K562 (cell line): ENCODE results near the gene GULP1. TPM values are rescaled to one million over a fixed set of nuclear protein-coding genes. Genes with fewer than 3 reads are reported as not detected.

Experiments
- ATAC-seq: fragments of 200-7000 bp; cut with Tn5 transposase; 3 replicates; pipeline ENCODE4 v1.9.1; 2020; ENCODE audit warnings: moderate library complexity
- BruUV-seq: library from RNA; stranded (reverse); fragments of 400-500 nt; replicated peaks from 2 replicates; lab custom pipeline; 2021; lab: Mats Ljungman, UMichigan
- CTCF ChIA-PET: fragments of 300-600 bp; formaldehyde crosslinking; extraction: SDS; loops from one replicate; lab custom pipeline; 2021; ENCODE audit warnings: low intra/inter-chr PET ratio; lab: Yijun Ruan, JAX
- POLR2A ChIA-PET: fragments of 300-600, 350-650 bp; sonication (Branson Sonifier 250); formaldehyde crosslinking; extraction: SDS; loops from one replicate; lab custom pipeline; 2021; ENCODE audit warnings: antibody characterized with exemption, inconsistent platforms; lab: Yijun Ruan, JAX
- DNase-seq, 4 experiments: peaks; one replicate each; pipeline versions ENCODE4 v3.0.0 to v3.0.0-alpha.2; 2011 to 2018; ENCODE audit warnings: low spot score in 3 of 4, mixed read lengths in 3 of 4; ENCODE audit errors: extremely low read depth in 1 of 4
- FAIRE-seq: peaks from 2 replicates; lab custom pipeline; 2011; peaks lifted over from hg19 to GRCh38; lab: Jason Lieb, UNC
- H2AFZ ChIP-seq: 2 replicates; pipeline ENCODE4 v1.6.0; 2011; ENCODE audit warnings: low read depth, low read length, control low read depth, inconsistent platforms
- H3K27ac ChIP-seq: fragments of 200-600 bp; 3 replicates; pipeline ENCODE4 v1.8.0; 2011; ENCODE audit warnings: low read depth, mild to moderate bottlenecking, control low read depth, inconsistent platforms, low read length, moderate library complexity, mixed read lengths; ENCODE audit errors: extremely low read depth
- H3K27me3 ChIP-seq, 2 experiments: fragments of 300-600 bp in 1 of 2; 2 replicates in 1 of 2; 3 replicates in 1 of 2; pipeline versions ENCODE4 v1.6.0 to v1.8.0; 2011; ENCODE audit warnings: inconsistent platforms in 2 of 2, low read length in 2 of 2, mild to moderate bottlenecking in 1 of 2, mixed read lengths in 1 of 2, moderate library complexity in 1 of 2; ENCODE audit not compliant: control insufficient read depth in 2 of 2, insufficient read depth in 2 of 2
- H3K36me3 ChIP-seq: fragments of 300-600 bp; 3 replicates; pipeline ENCODE4 v1.8.0; 2011; ENCODE audit warnings: mild to moderate bottlenecking, low read length, inconsistent platforms; ENCODE audit not compliant: control insufficient read depth, insufficient read depth
- H3K4me1 ChIP-seq, 2 experiments: fragments of 200-600 bp in 1 of 2; replicated peaks in 1 of 2; 2 replicates in 1 of 2; 3 replicates in 1 of 2; pipeline versions ENCODE4 v1.5.1 to v1.8.0; 2011; ENCODE audit warnings: inconsistent platforms in 2 of 2, low read length in 2 of 2, mild to moderate bottlenecking in 1 of 2, mixed read lengths in 1 of 2, moderate library complexity in 1 of 2; ENCODE audit not compliant: control insufficient read depth in 2 of 2, insufficient read depth in 2 of 2
- H3K4me2 ChIP-seq: 2 replicates; pipeline ENCODE4 v1.6.1; 2011; ENCODE audit warnings: low read length, control low read depth, inconsistent platforms, mixed read lengths; ENCODE audit not compliant: insufficient read depth
- H3K4me3 ChIP-seq: fragments of 200-600 bp; sonication (generic), shearing (Covaris generic); 2 replicates; pipeline ENCODE4 v1.5.1; 2016; ENCODE audit warnings: control low read depth, inconsistent platforms
- H3K79me2 ChIP-seq: fragments of 200-600 bp; 3 replicates; pipeline ENCODE4 v1.8.0; 2011; ENCODE audit warnings: low read length, inconsistent platforms; ENCODE audit not compliant: control insufficient read depth, insufficient read depth
- H3K9ac ChIP-seq, 2 experiments: 2 replicates each; pipeline versions ENCODE4 v1.6.0 to v1.6.1; 2011; ENCODE audit warnings: low read depth in 2 of 2, low read length in 2 of 2, control low read depth in 1 of 2, inconsistent platforms in 1 of 2, mild to moderate bottlenecking in 1 of 2, mixed read lengths in 1 of 2; ENCODE audit not compliant: insufficient read depth in 1 of 2
- H3K9me1 ChIP-seq: one replicate; pipeline ENCODE4 v1.6.0; 2011; ENCODE audit warnings: inconsistent platforms, mild to moderate bottlenecking, low read length, moderate library complexity; ENCODE audit not compliant: control insufficient read depth, insufficient read depth
- H3K9me3 ChIP-seq: replicated peaks from 2 replicates; pipeline ENCODE4 v1.5.1; 2011; ENCODE audit warnings: low read depth, low read length, inconsistent platforms; ENCODE audit not compliant: control insufficient read depth, insufficient read depth
- H4K20me1 ChIP-seq: replicated peaks from 2 replicates; pipeline ENCODE4 v1.6.1; 2011; ENCODE audit warnings: low read length, inconsistent platforms, mixed read lengths; ENCODE audit not compliant: control insufficient read depth, insufficient read depth
- CBFB ChIP-seq: sonication (generic); formaldehyde crosslinking; IDR thresholded peaks from 2 replicates; pipeline ENCODE4 v1.4.0; 2020; ENCODE audit warnings: mild to moderate bottlenecking, missing genetic modification reagents
- CHCHD3 ChIP-seq: fragments of 250-450 bp; sonication (Bioruptor Pico); IDR thresholded peaks from 2 replicates; pipeline ENCODE4 v2.1.2; 2022; ENCODE audit warnings: mild to moderate bottlenecking
- CTBP1 ChIP-seq: fragments of 450-650 bp; IDR thresholded peaks from 2 replicates; pipeline ENCODE4 v1.6.1; 2016; ENCODE audit warnings: borderline replicate concordance
- FOXJ3 ChIP-seq: sonication (generic); formaldehyde crosslinking; IDR thresholded peaks from 2 replicates; pipeline ENCODE4 v1.4.0; 2020; ENCODE audit warnings: mild to moderate bottlenecking, missing genetic modification reagents
- KDM2B ChIP-seq: fragments of 250-450 bp; sonication (Bioruptor Pico); IDR thresholded peaks from 2 replicates; pipeline ENCODE4 v1.8.0; 2021; ENCODE audit warnings: mild to moderate bottlenecking, moderate library complexity
- KDM5B ChIP-seq: fragments of 200-600 bp; sonication (generic); IDR thresholded peaks from 2 replicates; pipeline ENCODE4 v1.6.1; 2012; ENCODE audit warnings: low read depth, mild to moderate bottlenecking, moderate library complexity, low read length, control low read depth, inconsistent platforms; ENCODE audit not compliant: insufficient replicate concordance
- NCOA2 ChIP-seq, 2 experiments: fragments of 450-650 bp; IDR thresholded peaks; 2 replicates each; pipeline ENCODE4 v1.6.1; 2018; ENCODE audit warnings: mild to moderate bottlenecking in 2 of 2, moderate library complexity in 1 of 2; ENCODE audit not compliant: partially characterized antibody in 2 of 2
- NCOA4 ChIP-seq: fragments of 450-650 bp; IDR thresholded peaks from 2 replicates; pipeline ENCODE4 v1.6.1; 2018; ENCODE audit warnings: mild to moderate bottlenecking; ENCODE audit not compliant: partially characterized antibody
- NFYB ChIP-seq: IDR thresholded peaks from 2 replicates; pipeline ENCODE4 v1.6.1; 2011; ENCODE audit warnings: mild to moderate bottlenecking, moderate library complexity; ENCODE audit not compliant: insufficient read length; ENCODE audit errors: extremely low read depth
- SLC30A9 ChIP-seq: fragments of 250-450 bp; sonication (Bioruptor Pico); IDR thresholded peaks from 2 replicates; pipeline ENCODE4 v1.8.0; 2022; ENCODE audit warnings: mild to moderate bottlenecking, moderate library complexity
- SMARCB1 ChIP-seq: IDR thresholded peaks from 2 replicates; pipeline ENCODE4 v1.6.1; 2011; ENCODE audit warnings: improper control_type of control experiment, low read depth; ENCODE audit not compliant: insufficient read length
- SNIP1 ChIP-seq: fragments of 450-650 bp; IDR thresholded peaks from 2 replicates; pipeline ENCODE4 v1.7.1; 2017; ENCODE audit warnings: low read depth, mild to moderate bottlenecking
- SUPT5H ChIP-seq: fragments of 450-650 bp; IDR thresholded peaks from 2 replicates; pipeline ENCODE4 v1.6.1; 2016
- TAL1 ChIP-seq: fragments of 450-650 bp; IDR thresholded peaks from 2 replicates; pipeline ENCODE4 v1.6.1; 2016; ENCODE audit warnings: mild to moderate bottlenecking
- TARDBP ChIP-seq: fragments of 450-650 bp; IDR thresholded peaks from 2 replicates; pipeline ENCODE4 v1.6.1; 2016
- XRCC5 ChIP-seq: fragments of 200-400 bp; formaldehyde crosslinking; IDR thresholded peaks from 2 replicates; pipeline ENCODE4 v1.6.1; 2017; ENCODE audit warnings: low read depth, mild to moderate bottlenecking, low read length
- ZNF175 ChIP-seq: fragments of 200-800 bp; sonication (Bioruptor generic); IDR thresholded peaks from 2 replicates; pipeline ENCODE4 v1.6.1; 2016; ENCODE audit warnings: low read depth, mild to moderate bottlenecking, missing genetic modification characterization, missing compliant biosample characterization
- ZNF431 ChIP-seq: sonication (generic); formaldehyde crosslinking; IDR thresholded peaks from 2 replicates; pipeline ENCODE4 v1.8.0; 2022; ENCODE audit warnings: mild to moderate bottlenecking, missing genetic modification reagents
- ZNF785 ChIP-seq: fragments of 250-450 bp; sonication (Bioruptor Pico); IDR thresholded peaks from 2 replicates; pipeline ENCODE4 v1.4.0; 2020; ENCODE audit warnings: mild to moderate bottlenecking
- WGBS: fragments of 100-300 bp; shearing (Covaris generic); methylation state at CpG from one replicate; pipeline ENCODE4 v1.1.6; 2016; ENCODE audit warnings: low coverage, mixed read lengths; ENCODE audit not compliant: insufficient coverage; ENCODE audit errors: missing lambda C conversion rate; 5-methylcytosine and 5-hydroxymethylcytosine counted together
- in situ Hi-C: fragments of 300-500 bp; cut with MboI; formaldehyde crosslinking; loops from 4 replicates; pipeline ENCODE4 v1.15.0; 2018; ENCODE audit warnings: inconsistent platforms, mixed read lengths
- intact Hi-C: fragments of 100-400 bp; cut with micrococcal nuclease; formaldehyde crosslinking; loops from 2 replicates; pipeline ENCODE4 v1.14.2; 2022
- polyA plus RNA-seq, 8 experiments: library from polyadenylated mRNA; depleted of rRNA in 4 of 8; stranded (reverse) in 5 of 8; unstranded in 3 of 8; fragments of >200 nt; fragmentation: Nextera tagmentation in 2 of 8; fragmentation: Illumina TruSeq in 1 of 8; extraction: Ambion mirVana in 2 of 8; extraction: Trizol in 1 of 8; gene quantifications; 2 replicates each; pipeline versions ENCODE4 v1.2.1 to v1.2.3, GENCODE V29; 2011 to 2014; ENCODE audit warnings: inconsistent platforms in 1 of 8, missing spikeins in 1 of 8
- total RNA-seq, 7 experiments: library from RNA; depleted of rRNA in 6 of 7; stranded (reverse); fragments of >200 nt in 6 of 7; fragmentation: Illumina TruSeq in 2 of 7; extraction: Trizol in 2 of 7; gene quantifications; 2 replicates each; pipeline versions ENCODE4 v1.2.1 to v1.2.3, GENCODE V29; 2011 to 2021; ENCODE audit warnings: low replicate concordance in 1 of 7
- TF ChIP-seq, protein P1 (sequence below): fragments of 450-650 bp; IDR thresholded peaks from 2 replicates; pipeline ENCODE4 v1.6.1; 2017; ENCODE audit warnings: mild to moderate bottlenecking, moderate library complexity
- TF ChIP-seq, protein P2 (sequence below): fragments of 250-450 bp; sonication (Bioruptor Pico); IDR thresholded peaks from 2 replicates; pipeline ENCODE4 v1.5.0; 2020; ENCODE audit warnings: mild to moderate bottlenecking, borderline replicate concordance

GULP1 gene
- total and polyA plus RNA-seq, 9 of the 15 experiments (the other 6 are each of a cell fraction or from before 2014, with no cell fraction given) = 8.5 to 25.3 (median 19.5) TPM

- TF ChIP-seq, protein P1, sequence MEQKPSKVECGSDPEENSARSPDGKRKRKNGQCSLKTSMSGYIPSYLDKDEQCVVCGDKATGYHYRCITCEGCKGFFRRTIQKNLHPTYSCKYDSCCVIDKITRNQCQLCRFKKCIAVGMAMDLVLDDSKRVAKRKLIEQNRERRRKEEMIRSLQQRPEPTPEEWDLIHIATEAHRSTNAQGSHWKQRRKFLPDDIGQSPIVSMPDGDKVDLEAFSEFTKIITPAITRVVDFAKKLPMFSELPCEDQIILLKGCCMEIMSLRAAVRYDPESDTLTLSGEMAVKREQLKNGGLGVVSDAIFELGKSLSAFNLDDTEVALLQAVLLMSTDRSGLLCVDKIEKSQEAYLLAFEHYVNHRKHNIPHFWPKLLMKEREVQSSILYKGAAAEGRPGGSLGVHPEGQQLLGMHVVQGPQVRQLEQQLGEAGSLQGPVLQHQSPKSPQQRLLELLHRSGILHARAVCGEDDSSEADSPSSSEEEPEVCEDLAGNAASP = no peak
- TF ChIP-seq KDM5B (no peak), FOXJ3 (CRISPR knock-in tag) (no peak)
- TF ChIP-seq, protein P2, sequence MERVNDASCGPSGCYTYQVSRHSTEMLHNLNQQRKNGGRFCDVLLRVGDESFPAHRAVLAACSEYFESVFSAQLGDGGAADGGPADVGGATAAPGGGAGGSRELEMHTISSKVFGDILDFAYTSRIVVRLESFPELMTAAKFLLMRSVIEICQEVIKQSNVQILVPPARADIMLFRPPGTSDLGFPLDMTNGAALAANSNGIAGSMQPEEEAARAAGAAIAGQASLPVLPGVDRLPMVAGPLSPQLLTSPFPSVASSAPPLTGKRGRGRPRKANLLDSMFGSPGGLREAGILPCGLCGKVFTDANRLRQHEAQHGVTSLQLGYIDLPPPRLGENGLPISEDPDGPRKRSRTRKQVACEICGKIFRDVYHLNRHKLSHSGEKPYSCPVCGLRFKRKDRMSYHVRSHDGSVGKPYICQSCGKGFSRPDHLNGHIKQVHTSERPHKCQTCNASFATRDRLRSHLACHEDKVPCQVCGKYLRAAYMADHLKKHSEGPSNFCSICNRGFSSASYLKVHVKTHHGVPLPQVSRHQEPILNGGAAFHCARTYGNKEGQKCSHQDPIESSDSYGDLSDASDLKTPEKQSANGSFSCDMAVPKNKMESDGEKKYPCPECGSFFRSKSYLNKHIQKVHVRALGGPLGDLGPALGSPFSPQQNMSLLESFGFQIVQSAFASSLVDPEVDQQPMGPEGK (CRISPR knock-in tag) = no peak
These were observed 19.6 kb upstream of the GULP1 start (continued) for GRCh38 chr2:188272121-188272520.

DNA sequence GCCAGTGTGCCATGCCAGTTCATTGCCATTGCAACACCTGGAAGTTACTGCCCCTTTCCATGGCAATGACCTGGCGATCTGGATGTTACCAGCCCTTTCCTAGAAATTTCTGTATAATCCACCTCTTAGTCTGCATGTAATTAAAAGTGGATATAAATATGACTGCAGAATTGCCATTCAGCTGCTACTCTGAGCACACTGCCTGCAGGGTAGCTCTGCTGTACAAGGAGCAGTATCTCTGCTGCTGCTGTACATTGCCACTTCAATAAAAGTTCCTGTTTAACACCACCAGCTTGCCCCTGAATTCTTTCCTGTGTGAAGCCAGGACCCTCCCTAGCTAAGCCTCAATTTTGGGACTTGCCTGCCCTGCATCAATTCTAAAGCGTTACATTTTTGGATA, 17.4 kb upstream of the GULP1 start:
- ATAC-seq = peak; percentile 52
- Histone ChIP-seq H3K9ac (no peak overlapping the region), H2AFZ (no peak overlapping the region), H3K4me3 (no peak overlapping the region), H3K9me3 (no peaks in the 10 kb centered on the region; the same call in 1 of the 2 replicates), H3K27ac (no peak overlapping the region), H3K9me1 (no peaks in the 10 kb centered on the region), H3K36me3 (0 out of 3 replicates have a peak, but pooled peaks cover 7% of the 10 kb centered on the region), H3K27me3 (no peaks in the 10 kb centered on the region), H3K4me2 (no peak overlapping the region), H4K20me1 (no peaks in the 10 kb centered on the region), H3K79me2 (peaks cover 85% of the 10 kb centered on the region), H3K4me1 (no peaks in the 10 kb centered on the region)
- DNase-seq = no peak
- 69% methylated on average over 2 of the region's 2 CpGs for WGBS
- ChIA-PET CTCF (no interaction called here), POLR2A (interaction anchor here (0.8 to 1.2 kb wide), 2 partner anchors 12 kb away, joined by 3 read pairs; no protein-coding TSS in a partner anchor)
- no peak for FAIRE-seq
- in situ Hi-C loops = no loop called here
- intact Hi-C loops = no loop called here
- no TSS peak for BruUV-seq
- no peak for TF ChIP-seq SMARCB1
- no peak for TF ChIP-seq TAL1
- no peak for TF ChIP-seq CHCHD3
- TF ChIP-seq NFYB = no peak
- TF ChIP-seq CTBP1 = no peak
- no peak for TF ChIP-seq SNIP1
- no peak for TF ChIP-seq SUPT5H
- no peak for TF ChIP-seq KDM2B (CRISPR knock-in tag)
- TF ChIP-seq NCOA4 = no peak
- no peak for TF ChIP-seq TARDBP
- TF ChIP-seq ZNF431 (CRISPR knock-in tag) = no peak
- no peak for TF ChIP-seq SLC30A9
- no peak for TF ChIP-seq CBFB (CRISPR knock-in tag)
- TF ChIP-seq ZNF175 (CRISPR knock-in tag) = no peak
- no peak for TF ChIP-seq XRCC5
- TF ChIP-seq ZNF785 (CRISPR knock-in tag) = no peak
- TF ChIP-seq NCOA2 (IDR thresholded peaks at IDR 0.05; ENCODE audit: partially characterized antibody in 2 of 2) = no peak
